Activated CD4-positive, alpha-beta T cell treated with anti-CD3 and anti-CD28 coated beads for 24 hours (primary cell): ENCODE results near the gene ADGB.

Experiments used
- DNase-seq, 2 donors: peaks; one replicate each; pipeline ENCODE4 v3.0.0-alpha.2; 2020; ENCODE audit warnings: low read depth in 2 of 2

ADGB gene

GRCh38 chr6:146634022-146634421, 35.2 kb downstream of the ADGB start:
- no peak for DNase-seq

- DNase-seq, result no peak
These were observed 36.4 kb downstream of the ADGB start for GRCh38 chr6:146635165-146635564.

DNA sequence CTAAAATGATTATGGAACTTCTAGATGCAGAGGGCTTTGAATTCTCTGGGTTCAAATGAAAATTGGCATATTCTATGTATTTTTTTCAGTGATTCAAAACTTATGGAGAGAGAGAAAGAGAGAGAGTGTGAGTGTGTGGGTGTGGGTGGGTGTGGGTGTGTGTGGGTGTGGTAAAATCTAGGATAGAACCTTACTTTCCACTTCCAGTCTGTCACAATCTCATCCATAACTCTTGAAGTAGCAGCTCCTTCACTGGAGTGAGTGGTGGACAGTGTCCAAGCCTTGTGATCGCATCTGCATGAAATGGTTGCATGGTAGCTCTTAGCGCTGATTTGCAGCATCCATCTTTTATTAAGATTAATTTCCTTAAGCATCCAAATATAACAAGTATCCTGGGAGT, 37.7 kb downstream of the ADGB start:
- DNase-seq, result no peak

- DNase-seq, result no peak
These were observed 44.1 kb downstream of the ADGB start for GRCh38 chr6:146642921-146643320.

- DNase-seq, result no peak
These were observed 52.2 kb downstream of the ADGB start for GRCh38 chr6:146650799-146651481.

DNA sequence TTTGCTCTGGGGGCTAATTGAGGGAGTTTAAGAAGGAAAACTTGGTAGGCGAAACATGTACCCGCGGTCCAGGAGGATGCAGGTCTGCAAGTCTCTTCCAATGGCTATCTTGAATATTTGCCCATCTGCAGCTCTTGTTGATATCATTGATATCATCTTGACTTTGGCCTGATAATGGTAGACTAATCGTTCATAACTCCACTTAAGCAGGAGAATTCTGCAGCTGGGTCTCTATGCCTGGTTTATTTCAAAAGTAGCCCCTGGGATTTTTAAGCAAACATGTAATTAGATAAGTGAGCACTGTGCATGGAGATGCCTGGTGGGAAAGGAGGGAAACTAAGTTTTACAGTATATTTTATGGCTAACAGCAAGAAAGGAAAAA, 52.7 kb downstream of the ADGB start:
- DNase-seq, result no peak

DNA sequence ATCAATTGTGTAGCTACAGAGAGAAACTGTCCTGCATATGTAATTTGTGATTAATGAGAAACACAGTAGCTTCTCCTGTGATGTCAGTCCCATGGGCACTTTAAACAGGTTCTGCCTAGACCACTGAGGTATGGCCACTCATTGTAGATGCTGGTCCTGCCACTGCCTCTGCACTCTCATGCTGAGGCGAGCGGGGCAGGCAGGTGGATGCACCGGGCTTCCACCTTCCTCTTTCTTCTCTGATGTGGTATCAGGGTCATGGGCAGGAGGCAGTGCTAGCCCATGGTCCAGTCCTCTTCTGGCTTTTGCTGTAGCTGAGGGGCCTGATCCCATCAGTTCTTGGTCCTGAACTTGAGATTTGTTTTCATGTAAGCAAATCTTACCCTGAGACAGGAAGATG, 58.7 kb downstream of the ADGB start:
- DNase-seq, result no peak

DNA sequence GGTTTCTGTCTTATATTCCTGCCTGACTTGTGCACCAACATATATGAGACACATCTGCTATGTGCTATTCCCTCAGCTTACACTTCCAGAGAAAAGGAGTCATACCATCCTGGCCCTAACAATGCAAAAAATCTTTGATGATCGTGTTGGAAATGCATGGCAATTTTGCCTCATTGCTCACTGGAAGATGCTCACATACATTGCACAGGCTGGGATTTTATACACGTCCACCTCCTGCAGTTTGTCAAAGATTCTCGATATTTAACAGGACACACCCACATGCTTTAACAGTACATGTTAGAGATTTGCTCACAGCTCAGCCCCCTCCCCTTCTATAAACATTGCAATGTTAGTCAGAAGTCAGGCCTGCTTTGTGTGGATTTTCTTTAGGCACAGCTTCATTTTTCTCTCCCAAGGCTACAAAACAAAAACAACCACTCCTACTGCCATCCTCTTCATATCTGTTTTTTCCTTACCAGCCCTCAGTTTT, 66.1 kb downstream of the ADGB start:
- no peak for DNase-seq

GRCh38 chr6:146666909-146667308, 68.1 kb downstream of the ADGB start:
- no peak for DNase-seq

- DNase-seq, result no peak
These were observed 71.4 kb downstream of the ADGB start for GRCh38 chr6:146670161-146670560.

- no peak for DNase-seq
These were observed 74.3 kb downstream of the ADGB start for GRCh38 chr6:146673069-146673468.

GRCh38 chr6:146679386-146679785, 80.6 kb downstream of the ADGB start:
- DNase-seq, result no peak

DNA sequence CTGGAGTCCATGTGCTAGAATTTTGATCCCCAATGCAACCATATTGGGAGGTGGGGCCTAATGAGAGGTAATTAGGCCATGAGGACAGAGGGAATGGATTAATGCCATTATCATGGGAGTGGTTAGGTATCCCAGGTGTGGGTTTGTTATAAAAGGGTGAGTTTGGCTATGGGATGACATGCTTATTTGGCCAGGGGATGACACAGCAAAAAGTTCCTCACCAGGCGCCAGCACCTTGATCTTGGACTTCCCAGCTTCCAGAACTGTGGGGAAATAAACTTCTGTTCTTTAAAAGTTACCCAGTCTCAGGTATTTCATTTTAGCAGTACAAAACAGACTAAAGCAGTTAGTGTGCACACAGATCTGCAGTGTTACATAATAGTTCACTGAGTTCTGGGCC, 84.1 kb downstream of the ADGB start:
- DNase-seq, result no peak

GRCh38 chr6:146689806-146690205, 91.0 kb downstream of the ADGB start:
- DNase-seq, result no peak

GRCh38 chr6:146693342-146693741, 94.6 kb downstream of the ADGB start:
- no peak for DNase-seq

DNA sequence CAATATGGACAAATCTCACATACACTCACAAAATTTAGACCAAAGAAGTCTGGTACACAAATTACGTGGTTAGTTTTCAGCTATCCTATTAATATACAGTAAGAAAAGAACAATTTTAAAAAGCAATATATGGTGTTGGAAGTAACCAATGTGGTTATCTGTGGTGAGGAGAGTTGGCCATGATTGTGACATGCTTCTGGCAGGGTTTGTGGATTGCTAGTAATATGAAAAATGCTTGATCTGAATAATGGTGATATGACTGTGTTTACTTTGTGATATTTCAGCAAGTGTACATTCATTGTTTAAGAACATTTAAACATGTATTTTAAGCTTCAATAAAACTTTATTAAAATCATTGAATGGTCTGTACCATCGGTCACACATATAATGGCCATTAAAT, 99.1 kb downstream of the ADGB start:
- no peak for DNase-seq

GRCh38 chr6:146700078-146700686, 101.4 kb downstream of the ADGB start:
- peak; percentile 1 to 27 for DNase-seq

DNA sequence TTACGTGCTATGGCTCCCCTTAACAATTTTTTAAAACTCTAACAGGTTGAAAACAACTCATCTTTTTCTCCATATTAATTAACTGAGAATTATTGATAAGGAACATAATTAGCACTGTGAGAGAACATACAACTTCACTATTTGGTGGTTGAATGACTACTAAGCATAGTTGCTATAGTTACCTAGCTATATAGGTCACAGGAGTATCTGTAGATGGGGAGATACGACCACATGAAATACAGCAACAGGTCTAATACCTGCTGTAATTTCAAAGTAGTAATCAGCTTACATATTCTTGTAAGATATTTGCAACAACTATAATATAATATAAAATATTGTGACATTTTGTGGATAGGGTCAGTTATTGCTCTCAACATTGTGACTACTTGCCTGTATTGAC, 102.9 kb downstream of the ADGB start:
- no peak for DNase-seq

DNA sequence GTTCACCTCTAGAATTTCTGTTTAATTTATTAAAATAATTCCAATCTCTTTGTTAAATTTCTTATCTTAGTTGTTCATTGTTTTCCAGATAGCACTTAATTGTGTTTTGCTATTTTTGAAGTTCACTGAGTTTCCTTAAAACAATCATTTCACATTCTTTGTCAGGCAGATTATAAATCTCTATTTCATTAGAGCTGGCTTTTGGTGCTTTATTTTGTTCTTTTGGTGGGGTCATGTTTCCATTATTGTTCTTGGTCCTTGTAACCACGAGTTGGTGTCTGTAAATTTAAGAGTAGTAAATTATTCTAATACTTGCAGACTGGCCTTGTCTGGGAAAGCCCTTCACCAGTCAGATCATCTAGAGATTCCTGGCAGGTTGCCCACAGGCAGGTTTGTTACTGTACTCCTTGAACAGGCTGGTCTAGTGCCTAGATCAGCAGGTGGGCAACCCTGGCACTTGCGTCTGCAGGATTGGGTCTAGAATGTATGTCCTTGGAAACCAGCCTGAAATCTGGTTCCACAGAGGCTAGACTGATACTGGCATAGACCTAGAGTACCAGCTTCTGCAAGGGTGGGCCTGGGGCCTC, 110.4 kb downstream of the ADGB start:
- no peak for DNase-seq

GRCh38 chr6:146719387-146719786, 120.6 kb downstream of the ADGB start:
- DNase-seq, result no peak

DNA sequence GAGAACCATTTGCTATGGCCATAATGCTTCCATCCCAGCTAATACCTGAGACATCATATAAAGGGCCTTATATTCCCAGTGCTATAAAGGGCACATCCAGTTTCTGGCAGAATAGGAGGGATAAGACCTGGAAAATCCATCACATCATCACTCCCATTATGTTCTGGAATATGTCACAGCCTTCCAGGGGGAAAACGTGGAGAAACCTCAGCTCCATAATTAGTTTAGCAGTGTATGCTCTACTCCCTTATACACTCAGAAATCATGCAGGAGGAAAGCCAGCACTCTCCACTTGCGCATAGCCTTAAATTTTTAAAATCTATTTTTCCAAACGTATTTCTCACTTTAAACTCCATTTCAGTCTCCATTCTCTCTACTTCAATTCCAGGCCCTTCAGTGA, 140.9 kb downstream of the ADGB start:
- DNase-seq, result no peak

DNA sequence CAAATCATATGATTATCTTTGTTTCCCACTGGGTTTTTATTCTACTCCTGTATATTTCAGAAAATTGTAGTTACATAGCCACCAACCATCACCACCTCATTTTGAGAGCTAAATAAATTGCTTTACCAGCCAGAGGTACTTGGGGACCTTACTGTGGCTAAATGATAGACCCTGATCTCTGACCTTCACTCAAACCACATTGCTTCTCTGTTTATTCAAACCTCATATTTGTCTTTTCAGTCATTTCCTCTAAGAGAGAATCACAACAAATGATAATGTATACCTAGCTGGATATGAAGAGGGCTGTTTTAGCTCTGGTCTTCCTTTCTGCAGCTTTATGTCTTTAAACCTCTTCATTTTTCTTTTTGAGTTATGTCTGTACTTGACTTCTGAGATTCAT, 142.8 kb downstream of the ADGB start:
- no peak for DNase-seq

DNA sequence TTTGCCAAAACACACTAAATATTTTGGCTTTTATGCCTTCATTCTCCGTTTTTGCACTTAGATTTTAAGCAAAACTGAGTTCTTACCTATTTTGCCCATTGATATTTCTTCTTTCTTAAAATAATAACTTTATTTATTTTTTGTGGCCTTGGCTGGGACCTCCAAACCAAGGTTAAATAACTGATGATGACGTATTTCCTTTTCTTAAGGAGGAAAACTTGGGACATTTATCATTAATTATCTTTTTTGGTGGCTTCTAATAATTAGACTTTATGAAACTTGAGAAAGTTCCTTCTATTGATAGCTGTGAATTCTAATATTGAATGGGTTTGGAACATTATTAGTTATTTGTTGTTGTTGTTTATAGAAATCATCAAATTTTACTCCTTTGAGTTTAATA, 154.5 kb downstream of the ADGB start:
- DNase-seq, result no peak
